Measurements from ENCODE around the gene CDH4.

GRCh38 chr20:61911824-61912223 lies 659.8 kb downstream of the CDH4 start:
- TF ChIP-seq EGR1 (IDR thresholded peaks at IDR 0.05; ENCODE audit: borderline replicate concordance, low read depth, low read length) (no peak), CTCF (IDR thresholded peaks at IDR 0.05; ENCODE audit: control extremely low read depth in 1 of 3, insufficient read depth in 1 of 3, low read depth in 1 of 3, low read length in 3 of 3) (no peak), CHD2 (IDR thresholded peaks at IDR 0.05; ENCODE audit: low read length) (no peak), POLR2A (IDR thresholded peaks at IDR 0.05; ENCODE audit: control extremely low read depth in 1 of 2, low read depth in 2 of 2, low read length in 2 of 2) (no peak)

Data from H1 (cell line).